Mammary epithelial cell (primary cell): ENCODE measurements around the gene IFITM5.

Experiments used
- CTCF ChIP-seq, 2 donors: IDR thresholded peaks in 1 of 2; conservative IDR thresholded peaks in 1 of 2; 2 replicates each; pipeline ENCODE4 v1.5.1; 2011 to 2012; ENCODE audit warnings: inconsistent platforms in 2 of 2, low read length in 2 of 2, mild to moderate bottlenecking in 2 of 2, control low read depth in 1 of 2, low read depth in 1 of 2; ENCODE audit not compliant: insufficient read depth in 1 of 2; ENCODE audit errors: extremely low read depth in 1 of 2
- EZH2 ChIP-seq: IDR thresholded peaks from 2 replicates; pipeline ENCODE4 v1.6.1; 2012; ENCODE audit warnings: low read length, inconsistent platforms, borderline replicate concordance

DNA sequence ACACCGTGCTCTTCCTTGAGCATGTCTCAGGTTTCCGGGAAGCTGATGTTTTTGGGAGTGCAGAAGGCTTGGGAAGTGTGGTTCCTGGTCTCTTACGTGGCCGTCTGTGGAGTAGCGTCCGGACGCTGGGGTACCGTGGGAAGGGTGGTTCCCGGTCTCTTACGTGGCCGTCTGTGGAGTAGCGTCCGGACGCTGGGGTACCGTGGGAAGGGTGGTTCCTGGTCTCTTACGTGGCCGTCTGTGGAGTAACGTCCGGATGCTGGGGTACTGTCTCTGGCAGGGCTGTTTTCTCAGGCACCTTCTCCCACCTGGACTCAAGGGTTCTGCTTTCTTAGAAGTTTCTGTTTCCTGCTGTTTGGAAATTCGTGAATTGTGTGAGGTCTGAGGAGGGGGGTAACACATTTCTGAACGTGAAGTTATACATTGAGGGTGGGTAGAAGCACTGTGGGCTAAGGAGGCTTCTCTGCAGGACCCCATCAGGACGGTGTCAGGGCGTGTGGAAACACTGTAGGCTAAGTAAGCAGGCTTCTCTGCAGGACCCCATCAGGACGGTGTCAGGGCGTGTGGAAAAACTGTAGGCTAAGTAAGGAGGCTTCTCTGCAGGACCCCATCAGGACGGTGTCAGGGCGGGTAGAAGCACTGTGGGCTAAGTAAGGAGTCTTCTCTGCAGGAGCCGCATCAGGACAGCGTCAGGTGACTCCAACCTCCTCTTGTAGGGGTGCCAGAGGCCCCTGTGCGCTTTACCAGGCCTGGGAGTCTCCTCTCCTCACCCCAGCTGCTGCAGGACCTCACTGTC lies 26.7 kb upstream of the IFITM5 start:
- no peak for TF ChIP-seq EZH2
- TF ChIP-seq CTCF (conservative IDR thresholded peaks at IDR 0.05 in 1 of 2, IDR thresholded peaks at IDR 0.05 in 1 of 2; ENCODE audit: extremely low read depth in 1 of 2, insufficient read depth in 1 of 2, low read depth in 1 of 2, low read length in 2 of 2), result no peak
